Natural killer cell (primary cell): ENCODE measurements around the gene CRTAC1. TPM values are rescaled to one million over a fixed set of nuclear protein-coding genes. Genes with fewer than 3 reads are reported as not detected.

ENCODE experiments used
- ATAC-seq, 3 donors: fragments of 150-1000 bp in 2 of 3; fragments of 200-7000 bp in 1 of 3; cut with Tn5 transposase; 1 replicate in 1 of 3; 2 replicates in 2 of 3; pipeline ENCODE4 v1.10.0; 2021; ENCODE audit warnings: mild to moderate bottlenecking in 2 of 3, moderate library complexity in 2 of 3
- DNase-seq, 2 donors: peaks; one replicate each; pipeline versions ENCODE4 v3.0.0 to v3.0.0-alpha.2; 2013 to 2021; ENCODE audit warnings: mixed read lengths in 1 of 2
- H3K27ac ChIP-seq: one replicate; pipeline ENCODE4 v1.5.1; 2013; ENCODE audit warnings: mild to moderate bottlenecking, low read length
- H3K27me3 ChIP-seq: one replicate; pipeline ENCODE4 v1.6.1; 2013; ENCODE audit warnings: low read length; ENCODE audit not compliant: control insufficient read depth, insufficient read depth
- H3K36me3 ChIP-seq: one replicate; pipeline ENCODE4 v1.6.1; 2013; ENCODE audit warnings: low read length; ENCODE audit not compliant: control insufficient read depth, insufficient read depth
- H3K4me1 ChIP-seq: one replicate; pipeline ENCODE4 v1.6.1; 2013; ENCODE audit warnings: low read length; ENCODE audit not compliant: control insufficient read depth, insufficient read depth
- H3K4me3 ChIP-seq: one replicate; pipeline ENCODE4 v1.5.1; 2013; ENCODE audit warnings: low read length
- H3K9me3 ChIP-seq: one replicate; pipeline ENCODE4 v1.6.1; 2013; ENCODE audit warnings: low read length; ENCODE audit not compliant: control insufficient read depth, insufficient read depth
- H3K27ac Mint-ChIP-seq, 2 donors: one replicate each; pipeline ENCODE4 v1.8.0; 2022; ENCODE audit warnings: mild to moderate bottlenecking in 2 of 2, mixed read lengths in 2 of 2, moderate library complexity in 1 of 2
- H3K27me3 Mint-ChIP-seq, 2 donors: one replicate each; pipeline ENCODE4 v1.8.0; 2022; ENCODE audit warnings: low read depth in 2 of 2, mixed read lengths in 2 of 2
- H3K36me3 Mint-ChIP-seq: one replicate; pipeline ENCODE4 v1.8.0; 2022; ENCODE audit warnings: mixed read lengths
- H3K4me1 Mint-ChIP-seq, 2 donors: one replicate each; pipeline ENCODE4 v1.8.0; 2022; ENCODE audit warnings: mixed read lengths in 2 of 2
- H3K4me3 Mint-ChIP-seq: one replicate; pipeline ENCODE4 v1.8.0; 2022; ENCODE audit warnings: mild to moderate bottlenecking, moderate library complexity, mixed read lengths
- H3K9me3 Mint-ChIP-seq, 2 donors: one replicate each; pipeline ENCODE4 v1.8.0; 2022; ENCODE audit warnings: mixed read lengths in 2 of 2
- CTCF ChIP-seq: fragments of 200-600 bp; IDR thresholded peaks from one replicate; pipeline ENCODE4 v1.8.0; 2022; ENCODE audit warnings: antibody characterized with exemption
- WGBS: methylation state at CpG from one replicate; pipeline ENCODE4 v1.1.7; 2013; ENCODE audit warnings: missing lambda C conversion rate; ENCODE audit not compliant: insufficient coverage; 5-methylcytosine and 5-hydroxymethylcytosine counted together
- intact Hi-C: fragments of 100-400 bp; cut with micrococcal nuclease; formaldehyde crosslinking; loops from one replicate; pipeline ENCODE4 v1.14.2; 2022
- total RNA-seq, 4 donors: library from RNA; stranded (reverse); fragments of 120-200 nt in 1 of 4; gene quantifications; one replicate each; pipeline versions ENCODE4 v1.2.3 to v1.2.4, GENCODE V29; 2013 to 2022

CRTAC1 gene
- total RNA-seq, 3 donors from 2014 or later (not counting 1 experiment from before 2014, with no cell fraction given) = not detected

GRCh38 chr10:97889461-97890265, 140.8 kb downstream of the CRTAC1 start:
- Mint-ChIP-seq H3K4me3 (no peak overlapping the region), H3K36me3 (no peaks in the 10 kb centered on the region), H3K27ac (no peak overlapping the region), H3K27me3 (peaks cover 10 to 15% of the 10 kb centered on the region in 2 donors), H3K4me1 (peaks cover 0 to 4% of the 10 kb centered on the region in 2 donors), H3K9me3 (no peaks in the 10 kb centered on the region)
- Histone ChIP-seq H3K36me3 (no peaks in the 10 kb centered on the region), H3K4me1 (no peaks in the 10 kb centered on the region), H3K4me3 (no peak overlapping the region), H3K27ac (no peak overlapping the region), H3K9me3 (no peaks in the 10 kb centered on the region), H3K27me3 (peaks cover under 1% of the 10 kb centered on the region)
- WGBS = 64% methylated on average over 17 of the region's 18 CpGs
- DNase-seq (no peak), ATAC-seq (no peak)
- intact Hi-C loops = no loop called here
- TF ChIP-seq CTCF = no peak

GRCh38 chr10:97888641-97889262, 141.7 kb downstream of the CRTAC1 start:
- ATAC-seq = no peak
- Histone ChIP-seq H3K27ac (no peak overlapping the region), H3K27me3 (no peaks in the 10 kb centered on the region), H3K4me3 (no peak overlapping the region), H3K9me3 (no peaks in the 10 kb centered on the region), H3K4me1 (no peaks in the 10 kb centered on the region), H3K36me3 (no peaks in the 10 kb centered on the region)
- H3K9me3 Mint-ChIP-seq = no peaks in the 10 kb centered on the region
- intact Hi-C loops = no loop called here
- no peaks in the 10 kb centered on the region for H3K36me3 Mint-ChIP-seq
- no peak overlapping the region for H3K27ac Mint-ChIP-seq
- peaks cover 5 to 14% of the 10 kb centered on the region in 2 donors for H3K27me3 Mint-ChIP-seq
- H3K4me1 Mint-ChIP-seq = peaks cover 0 to 4% of the 10 kb centered on the region in 2 donors
- no peak for TF ChIP-seq CTCF
- no peak overlapping the region for H3K4me3 Mint-ChIP-seq
- no peak for DNase-seq
- 77% methylated on average over 12 of the region's 12 CpGs for WGBS

GRCh38 chr10:97888134-97888533, 142.3 kb downstream of the CRTAC1 start:
- 93% methylated on average over 7 of the region's 7 CpGs for WGBS
- no peaks in the 10 kb centered on the region for H3K4me1 ChIP-seq
- intact Hi-C loops = no loop called here
- ATAC-seq (no peak), DNase-seq (no peak)
- TF ChIP-seq CTCF = no peak
- no peaks in the 10 kb centered on the region for H3K36me3 ChIP-seq
- Mint-ChIP-seq H3K4me3 (no peak overlapping the region), H3K27me3 (peaks cover 0 to 11% of the 10 kb centered on the region in 2 donors), H3K36me3 (no peaks in the 10 kb centered on the region), H3K9me3 (no peaks in the 10 kb centered on the region), H3K4me1 (peaks cover under 1 to 4% of the 10 kb centered on the region in 2 donors), H3K27ac (no peak overlapping the region)
- H3K9me3 ChIP-seq = no peaks in the 10 kb centered on the region
- no peaks in the 10 kb centered on the region for H3K27me3 ChIP-seq
- H3K4me3 ChIP-seq = no peak overlapping the region
- H3K27ac ChIP-seq = no peak overlapping the region
